Stimulated activated CD8-positive, alpha-beta memory T cell treated with anti-CD3 and anti-CD28 coated beads, Interleukin-2, amount 100 ng/mL, for 1 hour (primary cell): Measurements from ENCODE around the gene ABL2.
"Not testable (repeated sequence)": the region's sequence is repeated elsewhere in the genome, so short reads cannot be mapped to it uniquely, and the experiment has no call there.

Source experiments
- DNase-seq, 2 donors: peaks; one replicate each; pipeline ENCODE4 v3.0.0-alpha.2; 2020; ENCODE audit warnings: low read depth in 2 of 2

The ABL2 gene

DNA sequence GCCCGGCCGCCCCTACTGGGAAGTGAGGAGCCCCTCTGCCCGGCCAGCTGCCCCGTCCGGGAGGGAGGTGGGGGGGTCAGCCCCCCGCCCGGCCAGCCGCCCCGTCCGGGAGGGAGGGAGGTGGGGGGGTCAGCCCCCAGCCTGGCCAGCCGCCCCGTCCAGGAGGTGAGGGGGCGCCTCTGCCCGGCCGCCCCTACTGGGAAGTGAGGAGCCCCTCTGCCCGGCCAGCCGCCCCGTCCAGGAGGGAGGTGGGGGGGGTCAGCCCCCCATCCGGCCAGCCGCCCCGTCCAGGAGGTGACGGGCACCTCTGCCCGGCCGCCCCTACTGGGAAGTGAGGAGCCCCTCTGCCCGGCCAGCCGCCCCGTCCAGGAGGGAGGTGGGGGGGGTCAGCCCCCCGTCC lies 93.8 kb downstream of the ABL2 start:
- DNase-seq, result not testable (repeated sequence)

GRCh38 chr1:179135168-179135567 lies 94.3 kb downstream of the ABL2 start:
- not testable (repeated sequence) for DNase-seq

DNA sequence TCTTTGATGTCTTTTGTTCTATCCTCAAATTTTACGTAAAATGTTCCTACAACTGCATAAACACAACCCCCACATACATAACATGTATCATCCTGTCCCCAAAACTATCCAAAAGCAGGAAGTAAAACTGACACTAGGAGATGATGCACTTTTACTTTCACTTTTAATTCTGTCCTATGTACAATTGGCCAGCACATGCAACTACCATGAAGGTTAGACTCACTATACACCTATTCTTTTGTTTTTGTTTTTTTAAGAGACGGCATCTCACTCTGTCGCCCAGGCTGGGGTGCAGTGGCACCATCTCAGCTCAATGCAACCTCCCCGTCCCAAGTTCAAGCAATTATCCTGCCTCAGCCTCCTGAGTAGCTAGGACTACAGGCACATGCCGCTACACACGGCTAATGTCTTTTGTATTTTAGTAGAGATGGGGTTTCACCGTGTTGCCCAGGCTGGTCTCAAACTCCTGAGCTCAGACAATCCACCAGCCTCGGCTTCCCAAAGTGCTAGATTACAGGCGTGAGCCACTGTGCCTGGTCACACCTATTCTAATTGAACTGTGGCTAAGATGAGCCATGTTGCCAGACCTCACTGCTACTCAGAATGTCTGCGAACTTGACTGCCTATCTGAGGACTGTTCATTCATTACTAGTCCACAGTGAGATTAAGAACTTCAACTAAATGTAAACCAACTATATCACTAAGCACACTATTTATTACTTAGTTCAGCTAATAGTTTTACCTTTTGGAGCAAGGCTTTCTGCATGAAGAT lies 99.6 kb downstream of the ABL2 start:
- DNase-seq, result no peak

DNA sequence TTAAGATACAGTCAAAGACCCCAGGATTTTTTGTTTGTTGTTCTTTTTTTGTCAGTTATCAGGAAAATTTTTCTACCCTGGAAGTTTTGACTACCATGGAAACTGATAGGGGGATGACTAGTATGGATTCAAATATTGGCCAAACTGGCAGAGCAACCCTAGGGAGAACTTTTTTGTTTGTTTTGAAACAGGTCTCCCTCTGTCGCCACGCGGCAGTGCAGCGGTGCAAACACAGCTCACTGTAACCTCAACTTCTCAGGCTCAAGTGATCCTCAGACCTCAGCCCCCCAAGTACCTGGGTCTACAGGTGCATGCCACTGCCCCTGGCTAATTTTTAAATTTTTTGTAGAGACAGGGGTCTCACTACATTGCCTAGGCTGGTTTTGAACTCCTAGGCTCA lies 101.0 kb downstream of the ABL2 start:
- DNase-seq, result no peak

GRCh38 chr1:179127163-179127895 lies 102.1 kb downstream of the ABL2 start:
- DNase-seq, result no peak

DNA sequence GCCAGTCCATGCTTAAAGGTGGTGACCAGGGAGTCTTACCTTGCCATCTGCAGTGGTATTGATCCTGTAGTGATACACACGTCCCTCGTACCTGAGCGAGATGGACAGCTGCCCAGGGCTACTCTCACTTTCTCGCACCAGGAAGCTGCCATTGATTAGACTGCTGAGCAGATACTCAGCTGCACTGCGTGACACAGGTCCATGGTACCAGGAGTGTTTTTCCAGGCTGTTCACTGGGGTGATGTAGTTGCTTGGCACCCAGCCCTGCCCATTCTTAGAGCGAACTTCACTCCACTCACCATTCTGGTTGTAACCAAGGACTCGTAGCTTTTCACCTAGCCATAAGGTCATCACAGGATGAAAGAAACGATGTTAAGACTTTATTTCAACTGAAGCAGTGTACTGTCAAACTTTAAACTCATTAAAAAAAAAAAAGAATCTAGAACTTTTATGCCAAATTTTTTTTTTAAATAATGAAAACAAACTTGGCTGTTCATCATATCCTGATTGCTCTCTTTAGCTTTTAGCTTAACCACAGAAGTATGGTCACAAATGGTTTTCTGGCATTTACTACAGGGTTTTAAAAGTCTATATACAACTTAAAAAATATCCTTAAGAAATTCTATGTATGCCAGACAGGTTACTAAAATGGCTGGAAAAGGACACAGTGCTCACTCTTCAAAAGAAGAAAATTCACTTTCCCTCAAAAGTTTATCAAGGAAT lies 103.0 kb downstream of the ABL2 start:
- no peak for DNase-seq

DNA sequence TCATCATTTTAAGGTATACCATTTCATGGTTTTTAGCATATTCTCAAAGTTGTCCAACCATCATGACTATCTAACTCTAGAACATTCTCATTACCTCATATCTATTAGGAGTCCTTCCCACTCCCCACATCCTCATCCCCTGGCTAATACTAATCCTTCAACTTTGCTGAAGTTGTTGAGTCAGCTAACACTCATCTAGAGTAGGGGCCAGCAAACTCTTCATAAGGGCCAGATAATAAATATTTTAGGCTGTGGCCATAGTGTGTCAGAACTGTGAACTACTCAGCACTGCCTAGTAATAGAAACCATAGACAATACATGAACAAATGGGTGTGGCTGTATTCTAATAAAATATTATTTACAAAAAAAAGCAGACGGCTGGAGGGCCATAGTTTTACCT lies 104.6 kb downstream of the ABL2 start:
- DNase-seq, result no peak

- DNase-seq, result no peak
These were observed 108.1 kb downstream of the ABL2 start for GRCh38 chr1:179121159-179121938.

GRCh38 chr1:179120736-179121135 lies 108.7 kb downstream of the ABL2 start:
- no peak for DNase-seq

- DNase-seq, result no peak
These were observed 110.0 kb downstream of the ABL2 start for GRCh38 chr1:179119513-179119912.

- DNase-seq, result no peak
These were observed 114.3 kb downstream of the ABL2 start for GRCh38 chr1:179115181-179115580.

GRCh38 chr1:179108644-179109043 lies 120.8 kb downstream of the ABL2 start:
- no peak for DNase-seq

DNA sequence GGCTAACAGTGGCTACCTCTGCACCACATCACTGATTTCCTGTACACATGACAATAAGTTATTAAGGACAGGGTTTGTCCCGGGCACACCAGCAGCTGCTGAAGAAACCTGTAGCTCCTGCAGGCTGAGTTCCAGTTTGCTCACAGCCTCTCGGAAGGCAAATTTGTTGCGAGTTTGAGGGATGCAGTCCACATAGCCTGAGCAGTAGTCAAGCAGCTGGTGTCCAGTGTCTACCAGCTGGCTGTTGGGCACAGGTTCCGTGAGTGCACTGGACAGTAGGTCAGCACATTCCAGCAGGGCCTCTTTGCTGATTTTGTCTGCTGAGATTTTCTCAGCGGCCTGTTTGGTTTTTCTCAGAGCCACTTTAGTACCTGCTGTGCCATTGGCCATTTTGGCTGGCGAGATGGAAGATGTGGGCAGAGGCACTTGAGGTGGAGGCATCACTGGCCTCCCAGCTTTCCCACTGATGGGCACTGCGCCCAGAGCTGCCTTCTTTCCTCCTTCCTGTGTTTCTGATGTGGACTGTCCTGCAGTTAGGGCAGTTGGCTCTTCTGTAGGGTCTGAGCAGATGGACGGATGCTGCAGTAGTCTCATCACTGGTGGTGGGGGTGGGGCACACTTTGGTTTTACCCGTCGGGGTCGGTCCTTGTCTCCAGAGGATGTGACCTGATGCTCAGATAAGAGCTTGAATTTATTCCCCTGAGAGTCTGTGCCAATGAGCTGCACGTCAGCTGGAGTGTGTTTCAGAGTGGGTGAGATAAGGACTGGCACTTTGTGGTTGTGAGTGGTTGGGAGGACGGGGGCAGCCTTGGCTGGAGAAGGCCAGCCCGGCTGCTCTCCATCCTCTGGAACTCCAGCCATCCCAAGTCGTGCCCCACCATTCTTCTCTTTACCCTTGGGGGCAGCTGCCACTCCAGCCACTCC lies 121.5 kb downstream of the ABL2 start:
- no peak for DNase-seq

- DNase-seq, result no peak
These were observed 124.1 kb downstream of the ABL2 start for GRCh38 chr1:179105393-179105792.

GRCh38 chr1:179104611-179105250 lies 124.7 kb downstream of the ABL2 start:
- no peak for DNase-seq

DNA sequence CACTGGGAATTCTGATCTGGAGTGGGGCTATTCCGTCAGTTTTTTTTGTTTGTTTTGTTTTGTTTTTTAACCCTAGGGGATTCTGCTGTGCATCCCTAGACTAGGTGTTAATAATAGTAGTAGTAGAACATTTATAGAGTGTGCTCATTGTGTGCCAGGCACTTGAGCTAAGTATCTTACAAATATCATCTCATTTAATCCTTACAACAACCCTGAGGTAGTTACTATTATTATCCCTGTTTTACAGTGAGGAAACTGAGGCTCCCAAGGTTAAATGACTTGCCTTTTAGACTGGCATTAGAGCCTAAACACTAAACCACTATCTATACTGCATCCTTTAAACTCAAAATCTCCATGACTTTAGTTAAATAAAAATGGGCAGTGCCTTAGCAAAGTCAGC lies 125.5 kb downstream of the ABL2 start:
- DNase-seq, result no peak

- DNase-seq, result no peak
These were observed 127.9 kb downstream of the ABL2 start for GRCh38 chr1:179101566-179101965.

DNA sequence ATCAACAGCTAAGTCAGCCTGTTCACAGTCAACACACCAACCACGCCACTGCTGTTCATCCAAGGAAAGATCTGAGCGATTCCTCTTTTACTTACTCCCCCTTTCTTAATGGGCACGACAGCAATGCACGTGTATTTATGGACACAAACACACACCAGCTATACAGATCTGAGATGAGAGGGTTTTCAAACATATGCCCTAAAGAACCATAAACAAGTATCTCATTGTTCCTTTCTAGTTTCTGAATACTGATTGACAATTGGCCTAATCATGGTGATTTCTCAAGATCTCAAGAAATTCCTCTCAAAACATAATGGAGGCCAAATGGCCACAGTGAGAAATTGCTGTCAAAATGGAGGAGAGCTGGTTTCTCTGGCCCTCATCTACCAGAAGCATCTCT lies 129.6 kb downstream of the ABL2 start:
- DNase-seq, result no peak

GRCh38 chr1:179095924-179096323 lies 133.6 kb downstream of the ABL2 start:
- no peak for DNase-seq

DNA sequence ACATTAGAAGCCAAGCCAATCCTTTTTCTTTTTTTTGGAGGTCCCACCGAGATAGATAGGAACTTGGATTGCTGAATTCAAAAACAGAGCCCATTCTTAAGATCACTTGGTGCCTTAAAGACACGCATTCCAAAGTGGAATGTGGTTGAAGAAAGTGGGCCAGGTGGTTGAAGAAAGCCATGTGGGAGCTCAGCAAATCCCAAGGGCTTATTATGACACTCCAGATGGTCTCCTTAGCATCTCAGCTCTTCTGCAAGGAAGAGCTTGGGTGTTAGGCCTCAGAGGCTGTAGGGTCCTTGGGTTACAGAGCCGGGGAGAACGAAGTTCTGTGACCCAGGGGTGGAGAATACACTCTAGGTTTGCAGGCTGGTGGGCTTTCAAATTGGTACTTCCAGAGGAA lies 134.1 kb downstream of the ABL2 start:
- DNase-seq, result no peak
